ENCODE data around the gene RTP4.

DNA sequence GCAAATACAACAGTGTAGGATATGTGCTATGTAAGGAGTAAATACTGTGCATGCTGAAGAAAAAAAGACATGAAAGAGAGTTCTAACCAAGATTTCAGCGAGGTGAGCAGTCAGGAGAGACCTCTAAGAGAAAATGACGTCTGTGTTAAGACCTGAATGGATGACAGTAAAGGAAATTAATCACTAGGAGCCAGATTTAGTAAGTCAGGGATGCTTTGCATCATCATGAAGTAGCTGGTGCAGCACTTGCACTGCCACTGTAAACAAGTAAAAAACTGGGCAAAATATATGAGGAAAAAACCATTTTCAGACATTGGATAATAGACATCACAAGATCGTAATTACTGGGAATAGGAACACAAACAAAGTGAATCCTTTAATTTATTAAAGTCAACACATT, 32.6 kb downstream of the RTP4 start:
- TF ChIP-seq POLR2A (IDR thresholded peaks at IDR 0.05; ENCODE audit: low read depth, low read length) (no peak), TAF1 (IDR thresholded peaks at IDR 0.05; ENCODE audit: low read depth, low read length) (no peak)
